ENCODE results near the gene MRPS10. TPM values are rescaled to one million over a fixed set of nuclear protein-coding genes. Genes with fewer than 3 reads are reported as not detected.
A peak's percentile ranks its signal among the peaks of the same experiment; 100 is the strongest.
"Not testable (repeated sequence)": the region's sequence is repeated elsewhere in the genome, so short reads cannot be mapped to it uniquely, and the experiment has no call there.

MRPS10 gene
- total RNA-seq, 1 donor from 2014 or later, result 62.3 TPM

- DNase-seq (ENCODE audit: missing footprints), result no peak
- intact Hi-C loops (cut with DNase I), result no loop called here
- ATAC-seq, result no peak
Measured at GRCh38 chr6:42221546-42221945, 3.9 kb upstream of the MRPS10 start.

GRCh38 chr6:42220807-42221206 is 3.1 kb upstream of the MRPS10 start:
- no peak for DNase-seq (ENCODE audit: missing footprints)
- intact Hi-C loops (cut with DNase I), result no loop called here
- no peak for ATAC-seq

- DNase-seq (ENCODE audit: missing footprints), result no peak
- intact Hi-C loops (cut with DNase I), result loop anchor here (5.0 kb wide), 2 partner anchors 330 to 430 kb away; partner anchors contain the start of gene TOMM6
- no peak for ATAC-seq
Measured at GRCh38 chr6:42217157-42217518, 523 bp downstream of the MRPS10 start.

GRCh38 chr6:42216495-42216894 is 1.2 kb downstream of the MRPS10 start:
- not testable (repeated sequence) for DNase-seq (ENCODE audit: missing footprints); ATAC-seq
- intact Hi-C loops (cut with DNase I), result loop anchor here (5.0 kb wide), 2 partner anchors 331 to 429 kb away; partner anchors contain the start of gene TOMM6

- no peak for ATAC-seq
- no peak for DNase-seq (ENCODE audit: missing footprints)
- intact Hi-C loops (cut with DNase I), result loop anchor here (5.0 kb wide), 1 partner anchor 135 kb away; no protein-coding TSS in a partner anchor
Measured at GRCh38 chr6:42212442-42212841, 5.2 kb downstream of the MRPS10 start.

GRCh38 chr6:42211726-42212125 is 5.9 kb downstream of the MRPS10 start:
- ATAC-seq, result no peak
- no peak for DNase-seq (ENCODE audit: missing footprints)
- intact Hi-C loops (cut with DNase I), result loop anchor here (5.0 kb wide), 1 partner anchor 134 kb away; no protein-coding TSS in a partner anchor

- intact Hi-C loops (cut with DNase I), result loop anchor here (5.0 kb wide), 1 partner anchor 133 kb away; no protein-coding TSS in a partner anchor
- ATAC-seq (no peak), DNase-seq (ENCODE audit: missing footprints) (no peak)
Measured at GRCh38 chr6:42210551-42210950, 7.1 kb downstream of the MRPS10 start.

GRCh38 chr6:42207559-42207958 is 10.1 kb downstream of the MRPS10 start:
- ATAC-seq; intact Hi-C loops (cut with DNase I); DNase-seq (ENCODE audit: missing footprints): not testable (repeated sequence)

- intact Hi-C loops (cut with DNase I), result no loop called here
- DNase-seq (ENCODE audit: missing footprints), result no peak
- no peak for ATAC-seq
Measured at GRCh38 chr6:42204768-42205282, 12.8 kb downstream of the MRPS10 start.

- ATAC-seq, result no peak
- no peak for DNase-seq (ENCODE audit: missing footprints)
- intact Hi-C loops (cut with DNase I), result no loop called here
Measured at GRCh38 chr6:42203183-42203582, 14.5 kb downstream of the MRPS10 start.

- ATAC-seq; DNase-seq (ENCODE audit: missing footprints); intact Hi-C loops (cut with DNase I): not testable (repeated sequence)
Measured at GRCh38 chr6:42202131-42202915, 15.3 kb downstream of the MRPS10 start.

GRCh38 chr6:42201382-42201781 is 16.3 kb downstream of the MRPS10 start:
- ATAC-seq, result no peak
- DNase-seq (ENCODE audit: missing footprints), result no peak
- intact Hi-C loops (cut with DNase I), result no loop called here

GRCh38 chr6:42200035-42200434 is 17.6 kb downstream of the MRPS10 start:
- no peak for DNase-seq (ENCODE audit: missing footprints)

GRCh38 chr6:42199106-42199981 is 18.3 kb downstream of the MRPS10 start:
- intact Hi-C loops (cut with DNase I), result no loop called here
- ATAC-seq (no peak), DNase-seq (ENCODE audit: missing footprints) (no peak)

More at GRCh38 chr6:42200035-42200434, 17.6 kb downstream of the MRPS10 start:
- peak; percentile 42 for ATAC-seq
- intact Hi-C loops (cut with DNase I), result no loop called here

- intact Hi-C loops (cut with DNase I), result no loop called here
- ATAC-seq (no peak), DNase-seq (ENCODE audit: missing footprints) (no peak)
Measured at GRCh38 chr6:42197555-42198362, 19.9 kb downstream of the MRPS10 start.

GRCh38 chr6:42195415-42195814 is 22.2 kb downstream of the MRPS10 start:
- ATAC-seq (no peak), DNase-seq (ENCODE audit: missing footprints) (no peak)
- intact Hi-C loops (cut with DNase I), result no loop called here

GRCh38 chr6:42194056-42194455 is 23.6 kb downstream of the MRPS10 start:
- intact Hi-C loops (cut with DNase I), result no loop called here

GRCh38 chr6:42193491-42193894 is 24.2 kb downstream of the MRPS10 start:
- no peak for DNase-seq (ENCODE audit: missing footprints)
- intact Hi-C loops (cut with DNase I), result no loop called here
- no peak for ATAC-seq

More at GRCh38 chr6:42194056-42194455, 23.6 kb downstream of the MRPS10 start:
- DNase-seq (ENCODE audit: missing footprints), result no peak
- no peak for ATAC-seq

All from Right ventricle myocardium inferior (tissue), 1 donor.